T follicular helper cell (primary cell): ENCODE results near the gene TMEM229B.

Experiments
- DNase-seq: peaks from one replicate; pipeline ENCODE4 v3.0.0-alpha.2; 2020; ENCODE audit warnings: low read depth
- total RNA-seq, 2 experiments: gene quantifications; one replicate each; lab custom pipeline; 2026; lab: John Stamatoyannopoulos, UW

Gene TMEM229B
- total RNA-seq, result 5.5 to 38.2 reads per million in 2 experiments

DNA sequence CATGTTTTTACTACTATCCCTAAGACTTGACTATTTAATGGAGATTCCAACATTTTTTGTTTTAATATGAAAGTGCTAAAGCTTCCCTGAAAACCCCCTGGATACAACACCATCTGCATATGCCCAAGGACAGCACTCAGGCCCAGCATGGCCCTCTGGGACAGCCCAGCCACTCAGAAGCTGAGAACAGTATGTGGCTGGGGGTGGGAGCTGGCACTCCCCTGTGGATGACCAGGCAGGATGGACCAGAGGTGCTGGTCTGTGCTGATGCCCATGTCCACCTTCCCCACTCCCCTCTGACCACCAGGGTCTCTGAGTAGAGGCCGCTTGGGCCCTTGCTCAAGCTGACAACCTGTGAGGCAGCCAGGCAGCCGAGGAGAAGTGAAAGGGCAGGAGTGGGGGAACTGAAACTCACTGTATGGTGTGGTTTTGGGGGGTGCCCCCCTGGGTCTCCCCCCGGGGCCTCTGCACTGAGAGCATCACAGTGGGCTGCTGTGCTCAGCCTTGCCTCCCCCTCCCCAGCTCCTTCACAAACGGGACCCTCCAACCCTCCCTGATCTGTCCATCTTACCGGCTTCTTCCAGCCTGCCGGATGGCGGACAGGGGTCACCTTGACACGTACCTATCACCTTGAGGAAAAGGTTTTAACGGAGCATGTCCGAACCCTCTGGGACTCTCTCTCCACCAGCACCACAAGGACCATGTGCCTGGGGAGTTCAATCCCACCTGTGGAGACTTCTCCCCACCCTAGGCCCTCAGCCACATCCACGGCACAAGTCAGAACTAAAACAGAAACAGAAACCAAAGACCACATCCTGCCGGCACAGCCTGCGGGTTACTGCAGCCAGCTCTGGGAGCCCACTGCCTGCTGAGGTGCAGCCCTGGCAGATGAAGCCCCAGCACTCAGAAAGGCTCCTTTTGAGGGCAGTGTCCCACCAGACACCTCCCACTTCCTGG lies at the start of gene TMEM229B:
TSS of gene TMEM229B (minus strand) at position 785 of the 957 bp plus-strand sequence. CDS start 14,798 bp downstream, outside the sequence.
- DNase-seq, result peak; percentile 49

GRCh38 chr14:67537736-67538135 lies 49.2 kb upstream of the TMEM229B start:
- DNase-seq, result no peak

- DNase-seq, result no peak
Observed at GRCh38 chr14:67536087-67536486, 47.6 kb upstream of the TMEM229B start.

- no peak for DNase-seq
Observed at GRCh38 chr14:67533754-67534085, 45.2 kb upstream of the TMEM229B start.

DNA sequence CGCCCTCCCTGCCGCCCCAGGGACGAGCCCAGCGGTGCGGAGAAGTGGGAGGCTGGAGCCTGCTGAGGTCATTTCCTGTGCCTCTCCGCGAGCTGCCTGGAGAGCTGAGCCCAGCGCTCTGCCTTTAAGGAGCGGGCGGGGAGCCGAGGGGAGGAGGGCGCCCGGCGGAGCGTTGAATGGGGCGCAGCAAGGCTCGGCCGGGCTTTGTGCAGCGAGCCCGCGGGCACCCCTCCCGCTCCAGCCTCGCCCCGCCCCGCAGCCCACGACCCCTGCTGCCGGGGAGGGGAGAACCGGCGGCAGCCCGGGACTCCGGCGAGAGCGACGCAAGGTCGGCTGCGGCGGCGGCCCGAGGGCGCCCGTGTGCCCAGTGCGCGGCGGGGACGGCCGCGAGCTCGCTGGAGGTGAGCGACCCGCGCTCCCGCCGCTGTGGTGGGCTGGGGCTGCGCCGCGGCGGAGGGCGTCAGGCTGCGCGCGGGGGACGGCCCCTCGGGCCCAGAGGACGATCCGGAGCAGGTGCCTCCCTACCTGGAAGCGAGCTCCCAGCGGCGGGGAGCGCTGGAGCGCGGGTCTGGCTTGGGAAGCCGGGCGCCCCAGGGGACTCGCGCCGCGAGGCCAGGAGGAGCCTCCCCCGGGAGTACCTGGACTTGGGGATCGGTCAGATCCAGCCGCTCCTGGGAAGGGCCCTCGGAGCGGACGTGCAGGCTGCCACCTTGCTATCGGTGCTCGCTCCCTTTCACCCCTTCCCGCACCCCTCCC lies 44.7 kb upstream of the TMEM229B start, which contains the start of gene PLEKHH1:
TSS of gene PLEKHH1 (plus strand) at position 293 of the 756 bp plus-strand sequence. CDS start 8,578 bp downstream, outside the sequence.
- peak; percentile 17 for DNase-seq

GRCh38 chr14:67532606-67532997 lies 44.1 kb upstream of the TMEM229B start:
- no peak for DNase-seq

DNA sequence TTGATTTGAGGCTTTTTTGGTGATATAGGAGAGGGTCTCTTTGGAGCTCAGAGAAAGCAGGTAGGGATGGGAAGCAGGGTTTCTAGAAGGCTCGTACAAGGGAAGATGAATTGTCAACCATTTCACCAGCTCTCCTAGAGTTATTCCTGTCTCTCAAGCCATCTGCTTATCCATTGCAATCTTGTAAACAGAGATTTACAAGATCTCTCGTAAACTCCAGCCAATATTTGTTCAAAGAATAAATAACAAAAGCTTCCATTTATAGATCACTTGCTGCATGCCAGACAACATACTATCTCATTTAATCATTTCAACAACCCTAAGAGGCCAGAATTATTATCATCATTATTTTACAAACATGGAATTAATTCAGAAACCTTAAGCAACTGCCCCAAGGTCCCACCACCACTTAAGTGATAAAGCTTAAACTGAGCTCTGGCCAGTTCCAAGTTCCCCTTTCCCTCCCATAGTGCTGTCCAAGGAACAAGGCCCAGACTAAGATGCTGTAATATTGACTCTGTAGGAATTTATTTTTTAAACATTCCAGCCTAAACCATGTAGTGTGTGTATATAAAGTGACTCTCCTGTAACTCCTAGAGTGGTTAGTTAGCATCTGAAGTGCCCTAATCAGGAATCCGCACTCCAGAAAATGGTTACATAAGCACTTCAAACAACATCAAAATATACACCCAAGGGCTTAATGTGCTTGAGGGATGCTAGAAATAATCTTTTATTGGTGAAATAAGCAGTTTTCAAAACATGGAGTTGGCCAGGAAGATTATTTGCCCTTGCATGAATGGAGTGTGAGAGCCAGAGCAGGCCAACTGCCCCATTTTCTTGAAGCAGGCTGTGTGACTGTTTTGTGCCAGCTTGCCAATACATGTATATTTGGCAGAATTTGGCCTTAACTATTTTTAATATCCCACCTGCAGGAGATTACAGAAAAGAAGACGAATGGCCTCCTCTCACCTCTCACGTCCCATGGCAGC lies 41.7 kb upstream of the TMEM229B start:
- no peak for DNase-seq

- no peak for DNase-seq
Observed at GRCh38 chr14:67528276-67528675, 39.8 kb upstream of the TMEM229B start.

DNA sequence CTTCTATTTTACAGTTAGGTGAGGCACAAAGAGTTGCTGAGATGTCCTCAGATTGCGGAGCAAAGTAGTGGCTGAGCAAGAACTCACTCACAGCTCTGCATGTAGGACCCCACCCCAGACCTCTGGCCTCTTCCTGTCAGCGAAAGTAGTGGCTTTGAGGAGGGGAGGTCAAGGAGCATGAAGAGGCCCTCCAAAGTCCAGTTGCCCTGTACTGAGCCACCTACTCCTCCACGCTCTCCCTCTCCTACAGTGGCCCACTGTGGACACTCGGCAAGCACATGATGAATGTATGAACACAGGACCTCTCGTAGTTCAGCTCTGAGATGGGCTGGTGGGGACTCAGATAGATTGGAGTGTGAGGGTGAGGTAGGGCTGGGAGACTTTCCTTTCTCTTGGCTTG lies 39.2 kb upstream of the TMEM229B start:
- no peak for DNase-seq

GRCh38 chr14:67526676-67527459 lies 38.3 kb upstream of the TMEM229B start:
- no peak for DNase-seq

DNA sequence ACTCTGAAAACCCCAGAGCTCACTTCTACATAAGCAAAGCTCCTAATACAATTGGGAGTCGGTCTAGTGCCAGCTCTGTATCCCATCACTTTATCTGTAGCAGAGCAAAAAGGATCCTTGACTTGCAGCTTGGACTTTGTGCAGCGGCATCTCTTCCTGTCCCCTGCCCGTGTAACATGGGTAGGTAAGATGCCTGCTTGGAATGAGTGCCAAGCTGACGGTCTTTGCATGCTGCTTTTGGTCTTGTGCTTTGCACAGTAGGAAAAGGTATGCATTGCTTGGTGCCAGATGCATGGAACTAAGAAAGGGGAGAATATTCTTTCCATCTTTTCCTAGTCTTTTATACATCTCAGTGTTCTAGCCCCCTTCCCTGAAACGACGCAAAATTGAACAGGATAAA lies 37.7 kb upstream of the TMEM229B start:
- no peak for DNase-seq

GRCh38 chr14:67525389-67525788 lies 36.9 kb upstream of the TMEM229B start:
- no peak for DNase-seq

DNA sequence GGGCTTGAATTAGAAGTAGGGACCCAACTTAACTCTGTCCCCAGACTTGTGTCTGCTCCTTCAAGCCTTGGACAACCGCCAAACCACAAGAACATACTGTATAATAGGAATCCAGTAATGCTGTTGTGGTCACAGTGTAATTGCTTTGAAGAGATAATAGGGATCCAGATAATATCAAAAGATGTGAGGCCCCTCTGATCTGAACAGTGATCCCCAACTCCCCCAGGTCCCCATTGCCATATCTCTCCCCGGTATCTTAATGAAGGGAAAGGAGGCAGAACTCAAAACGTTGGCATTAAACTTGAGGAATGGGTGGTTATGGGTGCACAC lies 36.1 kb upstream of the TMEM229B start:
- DNase-seq, result no peak

DNA sequence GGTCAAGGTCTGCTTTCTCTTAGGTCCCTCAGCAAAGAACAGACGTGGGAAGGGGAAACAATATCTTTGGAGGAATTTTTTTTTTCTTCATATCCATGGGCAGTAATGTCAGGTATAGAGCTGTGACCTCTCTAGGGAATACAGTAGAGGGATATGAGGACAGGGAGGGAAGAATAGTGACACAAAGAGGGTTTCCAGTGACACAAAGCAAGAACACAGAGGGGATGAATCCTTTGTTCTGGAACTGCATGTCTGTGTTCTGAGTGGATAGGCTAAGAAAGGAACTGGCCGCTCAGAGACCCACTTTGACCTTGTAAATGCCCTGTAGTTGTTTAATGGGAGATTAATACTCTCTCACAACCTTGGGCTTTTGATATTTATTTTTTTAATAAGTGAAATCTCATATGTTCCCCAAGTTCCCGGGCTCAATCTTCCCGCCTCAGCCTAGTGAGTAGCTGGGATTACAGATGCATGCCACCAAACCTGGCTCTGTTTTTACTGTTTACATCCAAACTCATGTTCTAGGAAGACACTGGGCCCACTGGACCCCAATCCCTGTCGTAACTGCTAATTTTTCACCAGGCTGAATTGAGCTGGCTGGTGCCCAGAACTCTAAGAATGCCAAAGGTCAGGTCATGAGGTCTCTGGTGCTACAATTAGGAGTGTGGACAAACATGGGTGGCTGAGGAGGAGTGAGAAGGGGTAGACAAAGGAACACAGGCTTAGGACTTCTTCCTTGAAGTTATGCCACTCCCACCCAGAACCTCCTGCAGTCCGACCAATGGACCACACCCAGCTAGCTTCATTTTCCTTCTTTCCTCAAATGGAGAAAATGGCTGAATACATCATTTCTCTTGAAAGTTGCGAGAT lies 35.5 kb upstream of the TMEM229B start:
- no peak for DNase-seq

- no peak for DNase-seq
Observed at GRCh38 chr14:67522270-67522669, 33.7 kb upstream of the TMEM229B start.

DNA sequence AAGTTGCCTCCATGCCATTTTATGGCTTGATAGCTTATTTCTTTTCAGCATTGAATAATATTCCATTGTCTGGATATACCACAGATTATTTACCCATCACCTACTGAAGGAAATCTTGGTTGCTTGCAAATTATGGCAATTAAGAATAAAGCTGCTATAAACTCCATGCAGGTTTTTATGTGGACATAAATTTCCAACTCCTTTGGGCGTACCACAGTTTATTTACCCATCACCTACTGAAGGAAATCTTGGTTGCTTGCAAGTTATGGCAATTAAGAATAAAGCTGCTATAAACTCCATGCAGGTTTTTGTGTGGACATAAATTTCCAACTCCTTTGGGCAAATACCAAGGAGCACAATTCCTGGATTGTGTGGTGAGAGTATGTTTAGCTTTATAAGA lies 32.0 kb upstream of the TMEM229B start:
- DNase-seq, result no peak

GRCh38 chr14:67519406-67519805 lies 30.9 kb upstream of the TMEM229B start:
- no peak for DNase-seq

GRCh38 chr14:67517083-67517482 lies 28.6 kb upstream of the TMEM229B start:
- DNase-seq, result no peak

GRCh38 chr14:67516676-67517075 lies 28.2 kb upstream of the TMEM229B start:
- no peak for DNase-seq
